Activated CD8-positive, alpha-beta T cell treated with anti-CD3 and anti-CD28 coated beads for 36 hours (primary cell): ENCODE measurements around the gene MVB12B. TPM values are rescaled to one million over a fixed set of nuclear protein-coding genes. Genes with fewer than 3 reads are reported as not detected.

Source experiments
- ATAC-seq: fragments of 200-7000 bp; cut with Tn5 transposase; one replicate; pipeline ENCODE4 v1.10.0; 2021; ENCODE audit warnings: mild to moderate bottlenecking, moderate library complexity
- CTCF ChIA-PET: fragments of 350-600 bp; sonication (Branson Sonifier 250); formaldehyde crosslinking; loops from one replicate; lab custom pipeline; 2021; ENCODE audit warnings: antibody characterized with exemption; lab: Charles Lee
- POLR2A ChIA-PET: fragments of 350-600 bp; sonication (Branson Sonifier 250); formaldehyde crosslinking; loops from one replicate; lab custom pipeline; 2021; ENCODE audit warnings: antibody characterized with exemption; lab: Charles Lee
- DNase-seq: peaks from one replicate; pipeline ENCODE4 v3.0.0-alpha.2; 2020
- H3K27ac Mint-ChIP-seq: one replicate; pipeline ENCODE4 v1.8.0; 2021; ENCODE audit warnings: mild to moderate bottlenecking, mixed read lengths
- H3K27me3 Mint-ChIP-seq: one replicate; pipeline ENCODE4 v1.8.0; 2021; ENCODE audit warnings: mixed read lengths
- H3K36me3 Mint-ChIP-seq: one replicate; pipeline ENCODE4 v1.8.0; 2021; ENCODE audit warnings: low read depth, mixed read lengths
- H3K4me1 Mint-ChIP-seq: one replicate; pipeline ENCODE4 v1.8.0; 2021; ENCODE audit warnings: low read depth, mixed read lengths
- H3K4me3 Mint-ChIP-seq: one replicate; pipeline ENCODE4 v1.8.0; 2021; ENCODE audit warnings: mild to moderate bottlenecking, moderate library complexity, mixed read lengths
- H3K9me3 Mint-ChIP-seq: one replicate; pipeline ENCODE4 v1.8.0; 2021; ENCODE audit warnings: mixed read lengths
- intact Hi-C: fragments of 100-400 bp; cut with micrococcal nuclease; formaldehyde crosslinking; loops from one replicate; pipeline ENCODE4 v1.10.0; 2022
- total RNA-seq, 2 experiments: library from RNA; stranded (reverse); gene quantifications; one replicate each; pipeline ENCODE4 v1.2.3, GENCODE V29; 2021
- TF ChIP-seq, protein P1 (sequence below): fragments of 200-600 bp; IDR thresholded peaks from one replicate; pipeline ENCODE4 v1.8.0; 2022; ENCODE audit warnings: antibody characterized with exemption, mild to moderate bottlenecking

Gene MVB12B
- total RNA-seq, 2 experiments from 2014 or later, result 6.4 to 6.6 TPM

DNA sequence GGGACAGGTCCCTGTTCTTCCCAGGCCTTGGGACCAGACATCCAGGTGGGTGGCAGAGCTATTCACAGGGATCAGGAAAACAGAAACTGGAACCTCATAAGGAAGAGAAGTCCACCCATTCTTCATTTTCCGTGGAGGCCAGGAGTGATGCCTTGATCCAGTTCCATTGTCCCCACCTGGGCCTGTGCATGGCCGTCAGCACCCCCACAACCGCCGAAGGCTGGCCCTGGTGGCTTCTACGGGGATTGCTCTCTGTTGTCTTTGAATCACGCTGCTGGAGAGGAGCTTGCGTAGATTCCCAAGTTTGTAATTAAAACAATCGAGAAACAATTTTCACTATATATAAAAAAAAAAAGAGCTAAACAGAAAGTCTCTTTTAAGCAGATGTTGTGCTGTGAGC, 134.4 kb downstream of the MVB12B start:
- Mint-ChIP-seq H3K4me1 (peaks cover 8% of the 10 kb centered on the region), H3K4me3 (no peak overlapping the region), H3K27me3 (no peaks in the 10 kb centered on the region), H3K9me3 (no peaks in the 10 kb centered on the region), H3K36me3 (no peaks in the 10 kb centered on the region), H3K27ac (no peak overlapping the region)
- ChIA-PET POLR2A (no interaction called here), CTCF (interaction anchor here (1.1 kb wide), 1 partner anchor 30 kb away, joined by 6 read pairs; no protein-coding TSS in a partner anchor)
- intact Hi-C loops, result no loop called here
- ATAC-seq (no peak), DNase-seq (no peak)
- TF ChIP-seq, protein P1, sequence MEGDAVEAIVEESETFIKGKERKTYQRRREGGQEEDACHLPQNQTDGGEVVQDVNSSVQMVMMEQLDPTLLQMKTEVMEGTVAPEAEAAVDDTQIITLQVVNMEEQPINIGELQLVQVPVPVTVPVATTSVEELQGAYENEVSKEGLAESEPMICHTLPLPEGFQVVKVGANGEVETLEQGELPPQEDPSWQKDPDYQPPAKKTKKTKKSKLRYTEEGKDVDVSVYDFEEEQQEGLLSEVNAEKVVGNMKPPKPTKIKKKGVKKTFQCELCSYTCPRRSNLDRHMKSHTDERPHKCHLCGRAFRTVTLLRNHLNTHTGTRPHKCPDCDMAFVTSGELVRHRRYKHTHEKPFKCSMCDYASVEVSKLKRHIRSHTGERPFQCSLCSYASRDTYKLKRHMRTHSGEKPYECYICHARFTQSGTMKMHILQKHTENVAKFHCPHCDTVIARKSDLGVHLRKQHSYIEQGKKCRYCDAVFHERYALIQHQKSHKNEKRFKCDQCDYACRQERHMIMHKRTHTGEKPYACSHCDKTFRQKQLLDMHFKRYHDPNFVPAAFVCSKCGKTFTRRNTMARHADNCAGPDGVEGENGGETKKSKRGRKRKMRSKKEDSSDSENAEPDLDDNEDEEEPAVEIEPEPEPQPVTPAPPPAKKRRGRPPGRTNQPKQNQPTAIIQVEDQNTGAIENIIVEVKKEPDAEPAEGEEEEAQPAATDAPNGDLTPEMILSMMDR, result no peak

DNA sequence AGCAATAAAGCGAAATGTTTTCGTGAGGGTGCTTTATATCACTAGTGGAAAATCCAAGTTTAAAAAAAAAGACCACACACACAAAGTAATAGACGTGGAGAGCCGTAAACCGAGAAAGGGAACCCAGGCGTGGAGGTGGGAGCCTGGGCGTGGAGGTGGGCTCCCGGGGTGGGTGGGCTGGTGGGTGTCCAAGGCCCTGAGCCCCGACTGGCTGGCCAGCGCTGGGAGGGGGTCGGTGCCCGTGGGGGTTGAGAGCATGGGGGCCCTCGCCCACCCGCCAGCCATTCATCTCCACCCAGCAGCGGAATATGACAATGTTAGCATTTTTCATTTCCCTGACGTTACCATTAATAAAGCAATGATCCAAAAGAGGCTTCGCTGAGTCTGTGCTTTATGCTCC, 135.0 kb downstream of the MVB12B start:
- POLR2A ChIA-PET, result no interaction called here
- Mint-ChIP-seq H3K27ac (no peak overlapping the region), H3K9me3 (no peaks in the 10 kb centered on the region)

DNA sequence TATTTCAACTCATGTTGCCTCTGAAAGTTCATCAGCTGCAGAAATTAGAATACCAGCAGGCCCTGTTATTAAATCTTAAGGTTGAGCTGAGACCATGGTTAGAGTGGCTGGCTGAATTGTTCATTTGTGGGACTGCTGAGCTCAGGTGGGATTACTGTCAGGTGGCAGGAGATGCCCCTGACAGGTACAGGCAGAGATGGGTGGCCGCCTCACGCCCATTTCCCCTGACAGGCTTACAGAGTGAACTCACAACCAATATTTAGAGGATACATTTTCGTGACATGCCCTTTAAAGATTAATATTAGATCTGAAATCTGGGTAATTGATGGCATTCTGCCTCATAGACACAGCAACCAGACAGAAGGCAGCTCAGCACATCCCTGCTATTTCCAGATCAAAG, 136.0 kb downstream of the MVB12B start:
- ChIA-PET CTCF (interaction anchor here (0.6 kb wide), 1 partner anchor 10 kb away, joined by 3 read pairs; no protein-coding TSS in a partner anchor), POLR2A (interaction anchor here (1.0 kb wide), 1 partner anchor 18 kb away, joined by 3 read pairs; no protein-coding TSS in a partner anchor)
- H3K27ac Mint-ChIP-seq, result no peak overlapping the region
- no peak overlapping the region for H3K4me3 Mint-ChIP-seq
- ATAC-seq, result no peak
- no peaks in the 10 kb centered on the region for H3K36me3 Mint-ChIP-seq
- DNase-seq, result no peak
- peaks cover 8% of the 10 kb centered on the region for H3K4me1 Mint-ChIP-seq
- TF ChIP-seq, protein P1, result no peak
- H3K9me3 Mint-ChIP-seq, result no peaks in the 10 kb centered on the region
- H3K27me3 Mint-ChIP-seq, result no peaks in the 10 kb centered on the region
- intact Hi-C loops, result no loop called here

More for the DNA sequence above, 135.0 kb downstream of the MVB12B start:
- H3K4me3 Mint-ChIP-seq, result no peak overlapping the region
- CTCF ChIA-PET, result interaction anchor here (1.1 kb wide), 1 partner anchor 29 kb away, joined by 6 read pairs; no protein-coding TSS in a partner anchor
- peaks cover 8% of the 10 kb centered on the region for H3K4me1 Mint-ChIP-seq
- no peaks in the 10 kb centered on the region for H3K27me3 Mint-ChIP-seq
- intact Hi-C loops, result no loop called here
- no peaks in the 10 kb centered on the region for H3K36me3 Mint-ChIP-seq
- TF ChIP-seq, protein P1, result no peak
- ATAC-seq (no peak), DNase-seq (no peak)

DNA sequence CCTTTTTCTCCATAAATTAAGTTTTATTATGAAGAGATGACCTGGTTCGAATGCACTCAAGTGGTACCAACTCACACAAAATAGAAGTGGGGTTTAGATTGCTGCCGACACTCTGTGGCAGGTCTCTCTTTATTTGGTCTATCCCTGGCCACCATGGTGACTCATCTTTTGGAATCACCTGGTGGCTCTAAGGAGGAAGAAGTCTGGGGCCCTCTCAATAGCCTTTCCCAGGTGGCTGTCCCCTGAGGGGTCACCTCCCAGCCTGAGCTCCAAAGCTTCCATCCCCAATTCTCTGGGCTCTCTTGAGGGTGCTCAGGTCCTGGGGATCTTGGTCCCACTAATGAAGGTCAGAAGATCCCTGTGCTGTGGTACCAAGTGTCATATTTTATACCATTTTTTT, 136.8 kb downstream of the MVB12B start:
- POLR2A ChIA-PET, result interaction anchor here (1.0 kb wide), 1 partner anchor 19 kb away, joined by 3 read pairs; no protein-coding TSS in a partner anchor
- Mint-ChIP-seq H3K27ac (no peak overlapping the region), H3K36me3 (peaks cover 2% of the 10 kb centered on the region), H3K9me3 (no peaks in the 10 kb centered on the region), H3K27me3 (no peaks in the 10 kb centered on the region), H3K4me3 (no peak overlapping the region), H3K4me1 (peaks cover 12% of the 10 kb centered on the region)
- CTCF ChIA-PET, result interaction anchor here (1.3 to 2.3 kb wide), 2 partner anchors 28 to 65 kb away, joined by 3 to 13 read pairs; no protein-coding TSS in a partner anchor
- TF ChIP-seq, protein P1, result no peak
- DNase-seq (no peak), ATAC-seq (no peak)
- intact Hi-C loops, result no loop called here

DNA sequence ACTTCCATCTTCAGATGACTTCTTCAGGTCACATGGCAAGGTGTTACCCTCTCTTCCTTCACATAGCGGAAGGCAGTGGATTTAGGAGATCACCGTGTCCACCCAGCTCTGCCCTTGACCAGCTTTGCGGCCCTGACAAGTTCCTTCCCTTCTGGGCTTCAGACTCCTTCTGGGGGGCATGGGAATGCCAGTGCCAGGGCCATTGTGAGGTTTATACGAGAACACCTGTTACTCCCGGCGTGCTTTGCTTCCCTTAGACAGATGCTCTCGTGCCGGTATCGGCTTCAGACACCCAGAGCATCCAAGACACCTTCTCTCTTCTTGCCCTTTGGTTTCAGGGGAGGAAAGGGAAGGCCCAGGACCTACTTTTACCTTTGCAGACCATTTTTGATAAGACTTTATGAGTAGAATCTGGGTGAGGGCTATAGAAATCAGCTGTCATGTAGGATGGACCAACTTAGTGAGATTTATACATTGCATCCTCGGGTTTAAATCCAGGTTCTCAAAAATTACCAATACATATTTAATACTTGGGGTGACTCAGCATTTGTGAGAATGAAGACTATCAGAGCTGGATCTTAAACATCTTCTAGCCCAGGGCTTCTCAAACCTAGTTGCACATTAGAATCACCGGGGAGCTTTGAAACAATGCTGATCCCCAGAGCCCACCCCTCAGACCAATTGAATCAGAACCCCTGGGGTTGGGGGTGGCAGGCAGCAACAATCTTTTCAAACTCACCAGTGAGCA, 138.2 kb downstream of the MVB12B start:
- Mint-ChIP-seq H3K27ac (no peak overlapping the region), H3K36me3 (peaks cover 2% of the 10 kb centered on the region), H3K9me3 (no peaks in the 10 kb centered on the region), H3K4me3 (no peak overlapping the region), H3K27me3 (no peaks in the 10 kb centered on the region), H3K4me1 (peaks cover 26% of the 10 kb centered on the region)
- CTCF ChIA-PET, result interaction anchor here (1.2 to 2.3 kb wide), 4 partner anchors 26 to 66 kb away, joined by 3 to 13 read pairs (median 4); no protein-coding TSS in a partner anchor
- POLR2A ChIA-PET, result no interaction called here
- ATAC-seq (no peak), DNase-seq (no peak)
- intact Hi-C loops, result no loop called here
- TF ChIP-seq, protein P1, result no peak
